HG02678 (cell line): Measurements from ENCODE around the gene DES.

Experiments
- ATAC-seq: cut with Tn5 transposase; IDR thresholded peaks from one replicate; pipeline ENCODE4 v1.9.1; 2021; ENCODE audit warnings: mild to moderate bottlenecking, moderate library complexity; ENCODE audit not compliant: unreplicated experiment

The DES gene

DNA sequence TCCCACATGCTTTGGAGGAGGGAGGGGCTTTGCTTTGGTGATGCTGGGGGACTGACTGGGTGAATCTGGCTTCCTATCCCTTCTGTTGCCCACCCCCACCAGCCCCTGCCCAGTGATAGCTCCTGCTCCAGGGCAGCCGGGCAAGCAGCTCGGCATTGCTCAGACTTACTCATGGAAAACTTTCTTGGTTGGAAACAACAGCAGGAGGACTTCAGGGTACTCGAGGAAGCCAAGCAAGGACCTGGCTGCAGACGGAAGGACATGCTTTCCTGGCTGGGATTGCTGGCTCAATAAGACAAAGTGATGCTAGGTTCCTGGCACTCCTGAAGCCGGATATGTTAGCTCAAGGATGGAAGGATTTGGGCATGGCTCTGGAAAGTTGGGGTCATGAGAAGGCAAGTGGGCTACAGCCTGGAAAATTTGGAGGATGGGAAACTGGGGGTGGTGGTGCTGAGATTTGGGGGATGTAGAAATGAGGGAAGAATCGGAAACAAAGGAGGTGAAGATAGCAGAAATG is 19.6 kb downstream of the DES start:
- no peak for ATAC-seq

DNA sequence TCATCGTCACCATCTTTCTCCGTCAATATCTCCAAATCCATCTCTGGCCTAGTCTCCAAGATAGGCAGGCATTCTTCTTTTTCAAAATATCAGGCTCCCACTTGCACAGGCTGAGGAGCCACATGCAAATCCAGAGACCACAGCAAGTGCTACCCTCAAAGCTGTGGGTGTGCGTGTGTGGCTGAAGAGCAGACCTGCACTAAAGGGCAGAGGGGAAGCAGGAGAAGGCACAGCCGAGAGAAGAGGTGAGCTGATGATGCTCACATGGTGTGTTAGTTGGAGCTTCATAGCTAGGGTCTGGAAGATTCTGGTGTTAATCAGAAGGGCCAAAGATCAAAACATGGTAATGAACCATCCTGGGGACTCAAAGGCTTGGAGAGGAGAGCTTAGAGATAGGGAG is 20.3 kb downstream of the DES start:
- ATAC-seq = no peak

DNA sequence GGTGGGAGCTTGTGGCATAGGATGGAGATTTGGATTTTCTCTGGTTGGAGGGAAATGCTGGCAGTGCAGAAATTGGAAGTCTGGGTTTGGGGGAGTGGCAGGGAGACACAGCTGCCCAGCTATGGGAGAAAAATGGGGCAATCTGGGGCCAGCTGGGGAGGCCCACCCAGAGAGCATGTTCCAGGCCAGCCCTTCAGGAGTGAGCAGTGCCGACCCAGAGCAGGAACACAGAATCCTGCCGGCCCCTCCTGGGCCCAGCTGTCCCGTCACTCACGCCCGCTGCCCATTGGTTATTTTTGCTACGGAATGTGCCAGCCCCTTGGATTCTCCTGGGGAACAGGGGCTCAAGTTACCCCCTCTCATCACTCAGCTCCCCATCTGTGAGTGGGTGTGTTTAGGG is 21.3 kb downstream of the DES start:
- no peak for ATAC-seq

DNA sequence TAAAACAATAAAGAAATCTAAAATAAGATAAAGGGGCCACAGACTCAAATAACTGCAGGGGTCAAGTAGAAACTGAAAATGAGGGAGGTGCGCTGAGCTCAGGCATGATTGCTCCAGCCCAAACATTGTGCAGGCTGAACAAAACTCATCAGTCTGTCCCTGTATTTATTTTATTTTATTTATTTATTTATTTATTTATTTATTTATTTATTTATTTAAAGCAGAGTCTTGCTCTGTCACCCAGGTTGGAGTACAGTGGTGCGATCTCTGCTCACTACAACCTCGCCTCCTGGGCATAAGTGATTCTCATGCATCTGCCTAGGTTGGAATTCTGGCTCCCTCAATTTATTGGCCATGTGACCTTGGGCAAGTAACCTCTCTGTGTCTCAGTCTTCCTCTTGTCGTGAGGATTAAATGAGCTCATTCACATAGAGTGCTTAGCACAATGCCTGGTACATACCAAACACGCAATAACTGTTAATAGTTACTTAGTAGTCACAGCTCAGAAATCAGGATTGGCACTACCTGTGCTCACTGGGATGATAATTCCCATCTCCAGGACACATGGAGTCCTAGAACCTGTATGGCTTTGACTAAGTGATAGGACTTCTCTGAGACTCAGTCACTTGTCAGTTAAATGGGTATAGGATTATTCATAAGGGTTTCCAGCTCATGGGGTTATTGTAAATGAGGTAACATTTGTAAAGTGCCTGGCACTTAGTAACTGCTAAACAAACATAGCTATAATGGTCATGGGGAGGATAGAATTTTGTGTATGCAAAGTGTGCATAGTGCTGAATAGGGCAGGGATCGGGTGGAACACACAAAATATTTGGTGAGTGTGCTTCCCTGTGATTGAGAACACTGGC is 22.4 kb downstream of the DES start:
- no peak for ATAC-seq

DNA sequence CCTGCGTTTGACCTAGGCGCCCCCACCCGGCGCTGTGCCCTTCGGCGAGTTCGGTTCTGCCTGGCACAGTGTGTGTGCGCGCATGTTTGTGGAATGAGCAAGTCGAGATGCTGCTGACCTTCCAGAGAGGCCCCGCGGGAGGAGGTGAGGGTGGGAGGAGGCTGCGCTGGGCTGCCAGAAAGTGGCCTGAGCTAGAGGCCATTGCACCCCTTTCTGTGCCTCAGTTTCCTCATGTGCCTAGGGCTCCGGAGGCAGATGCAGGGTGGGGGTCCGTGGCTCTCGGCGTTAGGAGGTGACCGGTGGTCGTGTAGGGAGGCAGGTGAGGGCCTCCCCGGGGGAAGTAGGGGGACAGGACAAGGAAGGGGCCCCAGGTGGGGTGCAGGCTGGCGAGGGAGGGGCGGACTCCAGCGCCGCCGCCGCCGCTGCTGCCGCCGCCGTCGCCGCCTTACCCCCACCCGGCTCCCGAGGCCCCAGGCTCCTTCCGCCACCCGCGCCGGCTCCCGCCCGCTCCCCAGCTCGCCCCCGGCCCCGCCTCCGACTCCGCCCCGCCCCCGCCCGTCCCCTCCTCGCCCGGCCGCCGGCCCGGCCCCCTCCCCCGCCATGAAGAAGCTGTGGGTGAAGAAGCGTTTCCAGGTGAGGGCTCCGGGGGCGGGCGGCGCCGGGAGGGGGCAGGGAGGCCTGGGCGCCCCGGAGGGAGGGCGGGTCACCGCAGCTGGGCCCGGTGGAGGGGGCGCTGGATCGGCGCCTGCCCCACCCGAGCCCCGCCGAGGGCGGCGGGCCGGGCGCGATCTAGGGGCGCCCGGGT is 23.5 kb downstream of the DES start:
- no peak for ATAC-seq

- no peak for ATAC-seq
Measured at GRCh38 chr2:219442256-219443015, 24.3 kb downstream of the DES start.

- no peak for ATAC-seq
Measured at GRCh38 chr2:219443016-219443696, 25.0 kb downstream of the DES start.

- no peak for ATAC-seq
Measured at GRCh38 chr2:219443697-219444023, 25.5 kb downstream of the DES start.

GRCh38 chr2:219444566-219445091 is 26.5 kb downstream of the DES start:
- ATAC-seq = no peak

- ATAC-seq = no peak
Measured at GRCh38 chr2:219445220-219445640, 27.1 kb downstream of the DES start.

DNA sequence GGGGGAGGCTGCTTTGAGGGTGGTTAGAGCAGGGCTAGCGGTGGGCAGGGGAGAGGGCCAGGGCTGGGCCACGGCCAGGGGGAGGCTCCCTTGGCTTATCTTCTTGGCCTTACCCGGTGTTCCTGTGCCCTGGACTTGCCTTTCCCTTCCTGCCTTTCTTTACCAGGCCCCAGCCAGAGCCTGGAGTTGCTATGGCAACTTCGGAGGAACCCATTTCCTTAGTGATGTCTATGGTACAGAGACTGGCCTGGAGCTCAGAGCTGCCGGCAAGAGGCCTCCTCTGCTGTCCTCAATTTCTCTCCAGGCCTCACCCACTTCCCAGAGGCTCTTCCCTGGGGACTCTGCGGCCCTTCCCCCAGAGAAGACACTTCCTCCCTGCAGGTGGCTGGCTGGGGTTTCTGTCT is 27.9 kb downstream of the DES start:
- no peak for ATAC-seq

DNA sequence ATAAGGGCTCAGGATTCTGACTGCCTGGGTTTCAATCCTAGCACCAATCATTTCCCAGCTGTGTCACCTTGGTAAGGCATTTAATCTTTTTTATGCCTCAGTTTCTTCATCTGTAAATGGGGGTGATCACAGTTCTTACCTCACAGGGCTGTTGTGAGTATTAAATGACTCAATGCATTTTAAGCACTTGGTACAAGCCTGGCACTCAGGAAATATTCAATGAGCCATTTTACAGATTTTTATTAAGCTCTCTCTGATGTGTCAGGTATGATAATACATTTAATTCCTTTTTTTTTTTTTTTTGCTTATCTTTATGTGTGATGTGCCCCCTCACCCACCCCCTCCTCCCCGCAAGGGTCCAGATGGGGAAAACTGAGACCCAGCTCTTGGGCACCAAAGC is 28.5 kb downstream of the DES start:
- ATAC-seq = no peak

- no peak for ATAC-seq
Measured at GRCh38 chr2:219447242-219448098, 29.3 kb downstream of the DES start.

DNA sequence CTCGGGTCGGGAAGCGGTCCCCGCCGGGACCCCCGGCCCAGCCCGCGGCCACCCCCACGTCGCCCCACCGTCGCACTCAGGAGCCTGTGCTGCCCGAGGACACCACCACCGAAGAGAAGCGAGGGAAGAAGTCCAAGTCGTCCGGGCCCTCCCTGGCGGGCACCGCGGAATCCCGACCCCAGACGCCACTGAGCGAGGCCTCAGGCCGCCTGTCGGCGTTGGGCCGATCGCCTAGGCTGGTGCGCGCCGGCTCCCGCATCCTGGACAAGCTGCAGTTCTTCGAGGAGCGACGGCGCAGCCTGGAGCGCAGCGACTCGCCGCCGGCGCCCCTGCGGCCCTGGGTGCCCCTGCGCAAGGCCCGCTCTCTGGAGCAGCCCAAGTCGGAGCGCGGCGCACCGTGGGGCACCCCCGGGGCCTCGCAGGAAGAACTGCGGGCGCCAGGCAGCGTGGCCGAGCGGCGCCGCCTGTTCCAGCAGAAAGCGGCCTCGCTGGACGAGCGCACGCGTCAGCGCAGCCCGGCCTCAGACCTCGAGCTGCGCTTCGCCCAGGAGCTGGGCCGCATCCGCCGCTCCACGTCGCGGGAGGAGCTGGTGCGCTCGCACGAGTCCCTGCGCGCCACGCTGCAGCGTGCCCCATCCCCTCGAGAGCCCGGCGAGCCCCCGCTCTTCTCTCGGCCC is 30.1 kb downstream of the DES start:
- ATAC-seq = no peak

DNA sequence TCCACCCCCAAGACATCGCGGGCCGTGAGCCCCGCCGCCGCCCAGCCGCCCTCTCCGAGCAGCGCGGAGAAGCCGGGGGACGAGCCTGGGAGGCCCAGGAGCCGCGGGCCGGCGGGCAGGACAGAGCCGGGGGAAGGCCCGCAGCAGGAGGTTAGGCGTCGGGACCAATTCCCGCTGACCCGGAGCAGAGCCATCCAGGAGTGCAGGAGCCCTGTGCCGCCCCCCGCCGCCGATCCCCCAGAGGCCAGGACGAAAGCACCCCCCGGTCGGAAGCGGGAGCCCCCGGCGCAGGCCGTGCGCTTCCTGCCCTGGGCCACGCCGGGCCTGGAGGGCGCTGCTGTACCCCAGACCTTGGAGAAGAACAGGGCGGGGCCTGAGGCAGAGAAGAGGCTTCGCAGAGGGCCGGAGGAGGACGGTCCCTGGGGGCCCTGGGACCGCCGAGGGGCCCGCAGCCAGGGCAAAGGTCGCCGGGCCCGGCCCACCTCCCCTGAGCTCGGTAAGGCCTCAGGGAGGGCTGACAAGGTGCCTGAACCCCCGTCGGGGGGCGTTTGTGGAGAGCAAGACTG is 30.7 kb downstream of the DES start:
- no peak for ATAC-seq

GRCh38 chr2:219449609-219450008 is 31.4 kb downstream of the DES start:
- ATAC-seq = no peak

DNA sequence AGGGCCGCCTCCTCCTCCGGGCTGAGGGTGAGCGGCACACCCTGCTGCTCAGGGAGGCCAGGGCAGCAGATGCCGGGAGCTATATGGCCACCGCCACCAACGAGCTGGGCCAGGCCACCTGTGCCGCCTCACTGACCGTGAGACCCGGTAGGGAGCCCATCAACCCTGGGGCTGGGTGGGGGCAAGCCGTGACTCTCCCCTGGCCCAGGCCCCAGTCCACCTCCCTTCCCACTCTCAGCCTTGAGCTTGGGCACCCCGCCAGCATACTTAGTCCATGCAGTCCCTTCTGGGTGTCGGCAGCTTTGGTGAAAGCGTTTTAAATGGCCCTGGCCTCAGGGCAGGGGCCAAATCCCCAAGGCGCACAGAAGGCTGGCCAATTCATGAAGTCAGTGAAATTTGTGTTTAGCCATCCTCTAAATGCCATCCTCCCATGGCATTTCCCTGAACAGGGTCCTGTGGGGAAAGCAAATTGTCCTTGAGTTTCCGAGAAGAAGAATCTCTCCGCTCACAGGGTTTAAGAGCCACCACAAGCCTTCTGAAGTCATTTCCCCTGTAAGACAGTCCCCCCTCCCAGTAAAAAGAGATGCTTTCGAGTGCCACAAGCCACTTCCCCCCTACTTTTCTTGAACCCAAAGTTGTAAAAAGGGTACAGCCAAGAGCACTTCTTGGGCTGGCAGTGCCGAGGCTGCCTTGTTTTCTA is 33.6 kb downstream of the DES start:
- ATAC-seq = no peak
